GM19452 (cell line): ENCODE results near the gene TMEM63B.
"Not testable (repeated sequence)": the region's sequence is repeated elsewhere in the genome, so short reads cannot be mapped to it uniquely, and the experiment has no call there.

ENCODE experiments used
- ATAC-seq: cut with Tn5 transposase; IDR thresholded peaks from one replicate; pipeline ENCODE4 v1.9.1; 2021; ENCODE audit not compliant: unreplicated experiment

Gene TMEM63B

DNA sequence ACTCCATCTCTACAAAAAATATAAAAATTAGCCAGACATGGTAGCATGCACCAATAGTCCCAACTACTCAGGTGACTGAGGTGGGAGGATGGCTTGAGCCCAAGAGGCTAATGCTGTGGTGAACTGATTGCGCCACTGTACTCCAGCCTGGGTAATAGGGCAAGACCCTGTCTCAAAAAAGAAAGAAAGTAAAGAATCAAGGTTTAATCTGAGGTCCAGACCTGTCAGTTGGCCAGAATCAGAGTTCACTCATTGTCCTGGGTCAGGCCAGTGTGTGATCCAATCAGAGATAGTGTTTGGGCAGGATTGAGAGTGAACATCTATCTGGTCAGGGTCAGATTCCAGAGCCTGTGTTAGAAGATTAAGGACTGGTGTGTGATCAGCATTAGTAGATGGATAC, 15.5 kb downstream of the TMEM63B start:
- ATAC-seq, result no peak

DNA sequence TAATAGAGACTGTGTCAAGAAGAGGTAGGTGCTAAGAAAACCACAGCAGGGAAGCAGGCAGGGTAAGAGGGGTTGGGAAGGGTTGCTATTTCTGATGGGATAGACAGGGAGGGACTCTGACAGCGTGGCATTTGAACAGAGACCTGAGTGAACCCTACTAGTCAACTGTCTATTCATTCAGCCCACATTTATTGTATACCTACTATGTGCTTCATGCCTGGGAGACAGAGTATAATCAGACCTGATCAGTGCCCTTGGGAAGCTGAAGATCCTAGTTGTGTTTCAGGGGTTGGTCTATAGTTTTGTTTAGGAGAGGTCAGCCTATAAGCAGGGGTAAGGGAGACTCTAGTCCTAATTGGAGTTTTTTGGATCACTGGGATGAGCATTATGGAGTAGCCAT, 16.4 kb downstream of the TMEM63B start:
- ATAC-seq, result no peak

DNA sequence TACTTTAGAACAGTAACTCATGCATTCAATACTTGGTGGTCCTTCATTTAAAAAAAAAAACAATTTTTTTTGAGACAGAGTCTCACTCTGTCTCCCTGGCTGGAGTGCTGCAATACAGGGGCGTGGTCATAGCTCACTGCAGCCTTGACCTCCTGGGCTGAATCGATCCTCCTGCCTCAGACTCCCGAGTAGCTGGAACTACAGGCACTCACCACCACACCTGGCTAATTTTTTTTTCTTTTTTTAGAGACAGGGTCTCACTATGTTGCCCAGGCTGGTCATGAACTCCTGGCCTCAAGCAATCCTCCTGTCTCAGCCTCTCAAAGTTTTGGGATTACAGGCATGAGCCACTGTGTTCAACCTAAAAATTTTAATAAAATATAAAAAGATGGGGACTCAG, 17.2 kb downstream of the TMEM63B start:
- not testable (repeated sequence) for ATAC-seq

DNA sequence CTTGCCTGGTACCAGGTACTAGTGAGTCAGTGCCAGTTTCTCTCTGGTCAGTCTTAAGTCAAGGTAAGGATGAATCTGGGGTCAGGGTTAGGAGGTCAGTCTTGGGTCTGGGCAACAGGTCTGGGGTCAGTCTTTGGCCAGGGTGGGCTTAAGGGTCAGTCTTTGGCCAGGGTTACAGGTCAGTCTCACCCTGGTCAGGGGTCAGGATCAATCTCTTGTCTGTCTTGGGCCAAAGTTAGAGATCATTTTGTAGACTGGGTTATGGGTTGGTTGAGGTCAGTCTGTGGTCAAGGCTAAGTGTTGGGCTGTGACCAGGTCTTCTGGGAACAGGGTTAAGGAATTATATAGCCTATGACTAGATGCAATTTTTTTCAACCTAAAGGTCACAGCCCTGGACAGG, 18.5 kb downstream of the TMEM63B start:
- ATAC-seq, result no peak

DNA sequence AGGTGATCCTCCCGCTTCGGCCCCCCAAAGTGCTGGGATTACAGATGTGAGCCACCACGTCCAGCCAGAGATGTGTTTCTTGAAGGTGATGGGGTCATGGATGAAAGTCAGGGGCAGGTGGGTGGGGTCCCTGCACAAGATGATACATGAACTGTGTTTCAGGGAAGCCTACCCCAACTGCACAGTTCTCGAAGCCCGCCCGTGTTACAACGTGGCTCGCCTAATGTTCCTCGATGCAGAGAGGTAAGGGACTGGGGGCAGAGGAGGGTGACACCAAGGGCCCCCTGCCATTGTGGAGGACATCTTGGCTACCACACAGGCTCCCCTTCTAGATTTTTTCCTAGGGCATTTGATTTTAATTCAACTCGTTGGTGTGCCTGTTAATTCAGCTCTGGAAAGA, 19.3 kb downstream of the TMEM63B start:
- ATAC-seq, result no peak

DNA sequence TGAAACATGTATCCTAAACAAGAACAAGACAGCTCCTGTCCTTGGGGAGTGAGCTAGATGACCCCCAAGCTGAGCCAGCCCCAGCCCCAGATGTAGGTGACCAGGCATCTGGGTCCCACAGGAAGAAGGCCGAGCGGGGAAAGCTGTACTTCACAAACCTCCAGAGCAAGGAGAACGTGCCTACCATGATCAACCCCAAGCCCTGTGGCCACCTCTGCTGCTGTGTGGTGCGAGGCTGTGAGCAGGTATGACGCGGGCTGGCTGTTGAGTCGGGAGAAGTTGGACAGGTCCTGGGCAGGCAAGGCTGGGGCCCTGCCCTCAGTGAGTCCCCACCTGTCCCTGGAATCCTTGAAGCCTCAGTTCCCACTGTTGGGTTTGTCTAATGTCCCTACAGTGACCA, 19.9 kb downstream of the TMEM63B start:
- ATAC-seq, result no peak

DNA sequence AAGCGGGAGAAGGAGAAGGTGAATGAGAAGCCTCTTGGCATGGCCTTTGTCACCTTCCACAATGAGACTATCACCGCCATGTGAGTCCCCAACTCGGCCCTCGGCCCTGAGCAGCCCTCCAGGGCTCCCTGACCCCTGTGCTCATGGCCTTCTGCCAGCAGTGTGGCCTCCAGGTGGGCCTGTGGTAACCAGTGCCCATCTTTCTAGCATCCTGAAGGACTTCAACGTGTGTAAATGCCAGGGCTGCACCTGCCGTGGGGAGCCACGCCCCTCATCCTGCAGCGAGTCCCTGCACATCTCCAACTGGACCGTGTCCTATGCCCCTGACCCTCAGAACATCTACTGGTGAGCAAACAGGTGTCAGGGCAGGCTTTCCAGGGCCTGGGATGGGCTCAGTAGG, 21.0 kb downstream of the TMEM63B start:
- no peak for ATAC-seq

DNA sequence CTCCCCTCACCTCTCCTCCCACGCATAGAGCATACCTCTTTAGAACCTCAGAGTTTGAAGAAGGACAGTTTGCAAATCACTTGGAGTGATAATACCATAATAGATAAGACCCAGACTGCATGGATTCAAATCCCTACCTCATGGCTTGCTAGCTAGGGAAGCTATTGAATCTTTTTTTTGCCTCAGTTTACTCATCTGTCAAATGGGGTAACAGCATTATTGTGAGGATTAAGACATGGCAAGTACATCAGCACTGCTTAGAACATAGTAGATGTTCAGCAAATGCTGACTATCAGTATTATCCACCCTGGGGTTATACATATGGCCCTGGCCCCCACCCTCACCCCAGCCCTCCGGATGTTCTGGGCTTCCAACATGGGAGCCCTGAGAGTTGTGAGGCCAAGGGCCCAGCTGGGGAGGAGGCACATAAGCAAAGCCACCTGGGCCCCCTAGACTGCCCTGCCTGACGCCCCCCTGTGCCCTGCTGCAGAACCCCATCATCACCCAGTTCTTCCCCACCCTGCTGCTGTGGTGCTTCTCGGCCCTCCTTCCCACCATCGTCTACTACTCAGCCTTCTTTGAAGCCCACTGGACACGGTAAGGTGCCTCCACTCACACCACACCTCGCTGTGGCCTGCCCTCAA, 22.1 kb downstream of the TMEM63B start:
- no peak for ATAC-seq

DNA sequence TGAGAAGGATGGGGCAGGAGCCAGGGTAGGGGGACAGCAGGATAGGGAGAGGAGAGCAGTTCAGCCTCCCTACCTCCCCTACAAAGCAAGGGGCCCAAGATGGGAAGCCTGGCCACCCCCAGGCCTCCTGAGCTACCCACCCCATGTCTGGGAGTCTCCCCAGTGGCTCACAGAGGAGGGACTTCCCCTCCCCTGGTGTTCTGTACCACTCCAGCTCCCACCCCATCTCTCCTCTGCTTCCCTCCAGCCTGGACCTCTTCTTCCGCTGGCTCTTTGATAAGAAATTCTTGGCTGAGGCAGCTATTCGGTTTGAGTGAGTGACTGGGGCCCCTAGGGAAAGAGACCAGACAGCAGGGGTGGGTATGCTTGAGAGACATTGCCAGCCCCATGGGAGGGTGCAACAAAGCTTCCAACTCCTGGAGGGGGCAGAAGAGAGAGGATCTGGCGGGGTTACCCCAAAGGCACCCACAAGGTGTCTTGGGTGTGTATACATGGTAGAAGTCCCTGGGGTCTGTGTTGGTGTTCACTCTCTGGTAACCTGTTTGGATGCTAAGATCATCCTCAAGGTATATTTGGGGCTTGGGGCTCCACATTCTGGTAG, 23.1 kb downstream of the TMEM63B start:
- no peak for ATAC-seq

DNA sequence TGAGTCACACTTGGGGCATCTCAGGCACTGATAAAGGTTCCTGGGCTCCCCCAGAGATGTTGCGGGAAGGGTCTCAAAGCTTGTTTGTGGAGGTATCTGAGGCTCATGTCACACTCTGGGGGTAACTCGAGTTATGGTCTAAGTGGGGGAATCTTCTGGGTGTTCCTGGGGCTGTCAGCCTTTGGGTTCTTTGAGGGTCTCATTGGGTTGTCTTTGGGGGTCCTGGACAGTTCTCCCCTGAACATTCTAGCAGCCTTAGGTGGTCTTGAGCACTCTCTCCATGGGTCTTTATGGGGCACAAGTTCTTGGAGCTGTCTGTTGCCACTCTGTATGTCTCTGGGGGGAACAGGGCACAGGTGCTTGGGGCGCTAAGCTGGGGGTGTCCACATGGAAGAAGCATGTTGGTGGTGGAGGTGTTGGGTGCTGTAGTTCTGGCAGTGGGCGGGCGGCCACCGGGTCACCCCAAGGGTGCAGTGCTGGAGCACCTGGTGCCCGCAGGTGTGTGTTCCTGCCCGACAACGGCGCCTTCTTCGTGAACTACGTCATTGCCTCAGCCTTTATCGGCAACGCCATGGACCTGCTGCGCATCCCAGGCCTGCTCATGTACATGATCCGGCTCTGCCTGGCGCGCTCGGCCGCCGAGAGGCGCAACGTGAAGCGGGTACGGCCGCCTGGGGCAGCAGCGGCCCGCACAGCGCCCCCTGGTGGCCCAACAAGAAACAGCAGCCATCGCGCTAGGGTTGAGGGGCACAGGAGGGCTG, 24.2 kb downstream of the TMEM63B start:
- peak; percentile 76 for ATAC-seq

DNA sequence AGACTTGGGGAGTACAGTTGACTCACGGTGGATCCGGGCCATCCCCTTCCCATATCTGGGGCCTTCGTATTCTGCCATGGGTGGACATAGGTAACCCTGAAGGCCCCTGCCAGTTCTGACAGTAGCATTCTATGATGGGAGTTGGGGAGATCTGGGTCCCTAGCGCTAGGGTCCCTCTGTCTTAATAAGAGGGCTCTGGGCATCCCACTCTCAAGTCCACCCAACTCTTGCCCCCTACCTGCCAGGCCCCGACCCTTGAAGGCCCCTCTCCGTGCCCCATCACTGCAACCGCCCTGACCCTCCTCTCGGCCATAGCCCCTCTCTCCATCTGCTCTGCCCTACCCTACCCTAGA, 24.7 kb downstream of the TMEM63B start:
- no peak for ATAC-seq

DNA sequence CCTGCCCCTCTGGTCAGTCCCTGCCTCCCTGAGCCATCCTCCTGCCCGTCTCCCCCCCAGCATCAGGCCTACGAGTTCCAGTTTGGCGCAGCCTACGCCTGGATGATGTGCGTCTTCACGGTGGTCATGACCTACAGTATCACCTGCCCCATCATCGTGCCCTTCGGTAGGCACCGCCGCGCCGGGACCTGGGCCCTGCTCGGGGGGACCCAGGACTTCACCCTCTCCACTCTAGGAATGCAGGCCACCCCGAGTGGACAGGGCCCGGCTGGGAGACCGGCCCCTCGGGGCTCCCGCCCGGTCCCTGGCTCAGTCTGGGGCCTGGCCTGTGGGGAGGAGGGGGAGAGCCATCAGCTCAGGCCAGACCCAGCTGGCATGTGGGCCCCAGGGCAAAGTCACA, 25.2 kb downstream of the TMEM63B start:
- no peak for ATAC-seq

DNA sequence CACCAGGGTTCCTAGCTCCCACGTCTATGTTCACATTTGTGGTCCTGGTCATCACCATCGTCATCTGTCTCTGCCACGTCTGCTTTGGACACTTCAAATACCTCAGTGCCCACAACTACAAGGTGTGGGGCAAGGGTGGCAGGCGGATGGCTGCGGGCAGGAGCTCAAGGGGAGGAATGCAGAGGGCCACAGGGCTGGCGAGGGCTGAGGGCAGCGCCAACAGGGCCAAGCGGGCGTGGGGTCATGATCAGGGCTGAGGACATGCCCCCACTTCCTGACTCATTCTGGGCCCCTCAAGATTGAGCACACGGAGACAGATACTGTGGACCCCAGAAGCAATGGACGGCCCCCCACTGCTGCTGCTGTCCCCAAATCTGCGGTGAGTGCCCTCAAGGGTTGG, 26.7 kb downstream of the TMEM63B start:
- no peak for ATAC-seq

DNA sequence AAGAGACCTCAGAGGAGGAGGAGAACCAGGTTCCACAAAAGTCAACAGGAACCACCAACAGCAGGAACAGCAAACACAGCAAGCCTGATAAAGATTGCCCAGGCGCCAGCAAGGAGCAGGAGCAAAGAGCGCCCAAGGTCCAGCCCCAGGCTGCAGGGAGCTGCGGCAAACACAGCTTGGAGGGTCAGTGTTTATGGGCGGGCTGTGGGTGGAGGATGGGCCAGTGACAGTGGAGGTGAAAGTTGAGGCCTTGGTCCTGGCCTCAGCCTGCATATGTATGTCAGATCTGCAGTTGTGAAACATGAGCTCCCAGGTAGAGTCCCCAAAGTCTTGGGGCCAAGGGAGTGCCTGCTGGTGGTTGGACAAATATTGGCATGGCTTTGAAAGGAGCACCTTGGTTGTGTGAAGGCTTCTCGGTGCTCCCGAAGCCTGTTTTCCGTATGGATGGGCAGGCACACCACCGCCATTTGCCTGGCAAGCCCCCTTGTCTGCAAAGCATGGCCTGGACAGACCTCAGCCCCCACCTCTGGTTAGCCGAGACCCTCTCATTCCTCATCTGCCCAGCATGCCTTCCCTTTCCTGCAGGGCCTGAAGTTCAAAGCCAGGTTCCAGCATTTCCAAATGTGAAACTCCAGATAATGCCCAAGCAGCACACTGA, 29.3 kb downstream of the TMEM63B start:
- no peak for ATAC-seq

DNA sequence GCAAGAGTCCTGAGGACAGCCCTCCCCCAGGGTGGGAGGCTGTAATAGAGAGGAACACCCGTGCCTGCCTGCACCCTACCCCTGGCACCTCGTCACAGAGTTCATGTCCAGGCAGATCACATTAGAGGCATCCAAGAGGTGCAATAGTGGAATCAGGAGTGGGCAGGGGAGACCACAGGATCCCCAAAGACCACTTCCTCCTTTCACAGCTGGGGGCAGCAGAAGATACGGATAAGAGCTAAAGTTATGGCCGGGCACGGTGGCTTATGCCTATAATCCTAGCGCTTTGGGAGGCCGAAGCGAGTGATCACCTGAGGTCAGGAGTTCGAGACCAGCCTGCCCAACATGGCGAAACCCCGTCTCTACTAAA, 29.8 kb downstream of the TMEM63B start:
- ATAC-seq, result no peak

DNA sequence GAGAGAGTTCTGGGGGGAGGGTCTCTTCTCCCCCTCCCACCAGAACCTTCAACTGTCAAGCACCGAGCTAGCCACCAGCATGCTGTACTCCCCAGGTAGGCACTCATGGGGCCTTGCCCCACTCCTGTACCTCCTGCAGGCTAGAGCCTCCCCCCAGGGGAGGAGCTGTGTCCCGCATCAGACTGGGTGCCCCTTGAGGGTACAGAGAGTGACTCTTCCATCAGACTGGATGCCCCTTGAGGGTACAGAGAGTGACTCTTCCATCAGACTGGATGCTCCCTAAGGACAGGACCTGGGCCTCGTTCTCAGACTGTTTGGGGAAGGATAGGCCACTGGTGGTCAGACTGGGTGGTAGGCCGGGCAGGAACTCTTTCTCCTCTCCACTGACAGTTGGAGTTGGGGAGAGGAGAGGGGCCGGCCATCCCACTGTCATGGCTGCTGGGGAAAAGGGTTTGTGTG, 31.4 kb downstream of the TMEM63B start, which contains the start of gene CAPN11:
Gene CAPN11 (plus strand): TSS at position 51 of the 459 bp plus-strand sequence. CDS start 29 bp downstream, at position 80.
- no peak for ATAC-seq

DNA sequence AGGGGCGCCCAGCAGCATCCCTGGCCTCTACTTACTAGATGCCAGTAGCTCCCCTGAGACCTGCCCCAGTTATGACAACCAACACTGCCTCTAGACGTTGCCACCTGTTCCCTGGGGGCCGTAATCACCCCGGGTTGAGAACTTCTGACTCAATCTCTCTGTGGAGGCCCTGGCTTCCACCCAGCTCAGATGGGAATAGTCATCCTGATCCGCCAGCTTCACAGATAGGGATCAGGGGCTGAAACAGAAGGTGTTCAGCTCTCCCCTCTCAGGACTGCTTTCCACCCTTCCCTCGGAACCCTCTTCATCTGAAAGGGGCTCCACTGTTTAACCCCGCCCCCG, 34.6 kb downstream of the TMEM63B start:
- no peak for ATAC-seq

DNA sequence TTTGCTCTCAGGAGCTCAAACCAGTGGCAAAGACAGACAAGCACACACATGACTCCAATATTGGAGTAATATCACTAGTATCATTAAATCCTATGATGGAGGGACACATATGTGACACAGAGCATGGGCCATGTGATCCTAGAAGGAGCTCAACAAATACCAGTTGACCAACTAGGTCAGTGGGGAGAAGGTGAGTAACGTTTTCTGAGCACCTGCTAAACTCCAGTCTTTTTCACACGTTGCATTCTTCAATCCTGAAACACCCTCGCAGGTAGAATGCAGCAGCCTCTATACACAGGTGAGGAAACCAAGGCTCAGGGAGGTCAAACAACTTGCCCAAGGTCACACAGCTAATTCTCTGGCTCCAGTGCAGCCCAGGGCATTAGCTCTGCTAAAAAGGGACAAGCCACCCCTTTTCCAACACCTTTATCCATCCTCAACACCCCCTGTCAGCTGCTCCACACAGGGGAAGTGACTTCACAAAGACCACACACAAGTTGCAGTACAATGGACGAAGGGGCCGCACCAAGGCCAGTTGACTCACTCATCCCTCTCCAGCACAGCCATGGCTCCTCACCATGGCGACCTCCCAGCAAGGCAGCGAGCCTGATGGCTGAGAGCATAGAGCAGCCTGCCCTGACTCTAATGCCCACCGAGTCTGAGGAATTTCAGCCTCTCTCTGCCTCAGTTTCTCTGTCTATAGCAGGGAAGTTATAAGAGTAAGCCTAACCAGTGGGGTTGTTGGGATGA, 35.7 kb downstream of the TMEM63B start:
- ATAC-seq, result no peak

DNA sequence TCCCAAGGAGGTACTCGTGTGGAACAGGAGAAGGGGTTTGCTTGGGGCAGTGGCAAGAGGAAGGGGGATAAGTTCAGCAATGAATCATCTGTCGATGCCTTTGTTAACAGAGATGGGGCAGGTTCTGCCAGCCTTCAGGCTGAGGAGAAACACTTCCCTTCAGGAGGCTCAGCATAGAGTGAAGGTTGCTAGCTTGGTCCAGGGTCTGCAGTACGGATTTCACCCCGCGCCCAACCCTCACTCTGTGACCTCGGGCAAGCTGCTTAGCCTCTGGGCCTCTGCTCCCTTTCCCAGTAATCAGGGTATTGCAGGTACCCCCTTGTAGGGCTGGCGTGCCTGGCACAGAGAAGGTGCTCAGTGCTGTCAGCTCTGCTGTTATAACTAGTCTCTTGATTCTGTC, 38.8 kb downstream of the TMEM63B start:
- no peak for ATAC-seq

DNA sequence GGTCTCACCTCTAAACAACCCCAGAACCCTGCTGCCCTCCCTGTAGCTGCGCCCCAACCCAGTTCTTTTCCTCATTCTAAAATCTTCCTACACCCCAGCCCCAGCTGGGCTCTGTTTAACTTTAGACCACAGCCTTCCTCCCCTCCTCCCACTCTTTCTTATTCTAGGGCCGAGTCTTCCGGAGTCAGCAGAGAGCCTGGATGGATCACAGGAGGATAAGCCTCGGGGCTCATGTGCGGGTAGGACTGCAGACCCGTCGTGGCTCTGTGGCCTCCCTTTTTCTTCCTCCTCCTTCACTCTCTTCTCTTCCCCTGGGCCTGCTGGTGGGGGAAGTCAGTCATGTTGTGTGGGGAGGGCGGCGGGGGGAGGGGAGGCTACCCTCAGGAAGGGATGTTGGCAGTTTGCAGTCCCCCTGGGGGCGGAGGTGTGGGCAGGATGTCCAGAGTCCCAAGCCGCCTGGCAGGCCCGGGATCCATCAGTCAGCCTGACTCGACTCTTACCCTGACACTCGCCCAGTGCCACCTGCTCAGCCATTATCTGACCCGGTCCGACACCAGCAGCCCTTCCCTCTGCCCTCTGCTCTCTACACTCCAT, 39.3 kb downstream of the TMEM63B start:
- no peak for ATAC-seq

DNA sequence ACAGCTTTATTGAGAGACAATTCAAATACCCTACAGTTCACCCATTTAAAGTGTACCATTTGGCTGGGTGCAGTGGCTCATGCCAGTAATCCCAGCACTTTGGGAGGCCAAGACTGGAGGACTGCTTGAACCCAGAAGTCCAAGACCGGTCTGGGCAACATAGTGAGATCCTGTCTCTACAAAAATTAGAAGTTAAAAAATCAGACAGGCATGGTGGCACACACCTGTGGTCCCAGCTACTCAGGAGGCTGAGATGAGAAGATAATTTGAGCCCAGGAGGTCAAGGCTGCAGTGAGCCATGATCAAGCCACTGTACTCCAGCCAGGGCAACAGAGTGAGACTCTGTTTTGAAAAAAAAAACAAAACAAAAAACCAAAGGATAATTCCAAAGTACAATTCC, 40.2 kb downstream of the TMEM63B start:
- no peak for ATAC-seq
